Body of pancreas (tissue), 4 donors: ENCODE data around the gene FDX2. TPM values are rescaled to one million over a fixed set of nuclear protein-coding genes. Genes with fewer than 3 reads are reported as not detected.
A peak's percentile ranks its signal among the peaks of the same experiment; 100 is the strongest.

Source experiments
- ATAC-seq: fragments of 150-250 bp; one replicate; pipeline ENCODE4 v1.9.1; 2016
- DNase-seq, 4 donors: peaks; one replicate each; pipeline ENCODE4 v3.0.0-alpha.2; 2019
- H3K27ac ChIP-seq, 4 donors: fragments of 200-600 bp; sonication (generic); 1 replicate in 3 of 4; 2 replicates in 1 of 4; pipeline versions ENCODE4 v1.5.1 to v1.6.1; 2016 to 2019; ENCODE audit warnings: mild to moderate bottlenecking in 1 of 4, mixed read lengths in 1 of 4, moderate library complexity in 1 of 4
- H3K27me3 ChIP-seq, 2 donors: fragments of 200-600 bp; sonication (generic); one replicate each; pipeline ENCODE4 v1.6.0; 2016; ENCODE audit warnings: mild to moderate bottlenecking in 1 of 2
- H3K36me3 ChIP-seq, 2 donors: fragments of 200-600 bp; sonication (generic); replicated peaks in 1 of 2; 2 replicates each; pipeline ENCODE4 v1.5.1; 2016; ENCODE audit warnings: low read depth in 2 of 2; ENCODE audit not compliant: insufficient read depth in 1 of 2
- H3K4me1 ChIP-seq: fragments of 200-600 bp; sonication (generic); one replicate; pipeline ENCODE4 v1.6.0; 2016
- H3K4me3 ChIP-seq, 2 donors: fragments of 200-600 bp; sonication (generic); 1 replicate in 1 of 2; 2 replicates in 1 of 2; pipeline ENCODE4 v1.5.1; 2016 to 2019
- H3K9me3 ChIP-seq, 3 donors: fragments of 200-600 bp; sonication (generic); 1 replicate in 2 of 3; 2 replicates in 1 of 3; pipeline ENCODE4 v1.5.1; 2016
- POLR2A ChIP-seq, 3 donors: fragments of 450-650 bp; IDR thresholded peaks; one replicate each; pipeline ENCODE4 v1.6.1; 2016; ENCODE audit warnings: antibody characterized with exemption in 3 of 3, mild to moderate bottlenecking in 2 of 3
- WGBS, 2 donors: methylation state at CpG; one replicate each; pipeline ENCODE4 v1.1.5; 2017; 5-methylcytosine and 5-hydroxymethylcytosine counted together
- intact Hi-C: fragments of 100-400 bp; cut with DNase I; formaldehyde crosslinking; loops from one replicate; pipeline ENCODE4 v1.15.1; 2023
- total RNA-seq, 2 donors: library from RNA; depleted of rRNA; stranded (reverse); fragments of >200 nt; gene quantifications; one replicate each; pipeline ENCODE4 v1.1.0, GENCODE V29; 2016
- TF ChIP-seq, protein P1 (sequence below), 7 experiments: fragments of 450-650 bp in 4 of 7; fragments of 200-600 bp in 3 of 7; sonication (generic) in 3 of 7; IDR thresholded peaks; one replicate each; pipeline ENCODE4 v1.5.1; 2016 to 2019; ENCODE audit warnings: antibody characterized with exemption in 7 of 7

FDX2 gene
- total RNA-seq, result 10 to 100 TPM; 11.2 to 16.8 TPM

DNA sequence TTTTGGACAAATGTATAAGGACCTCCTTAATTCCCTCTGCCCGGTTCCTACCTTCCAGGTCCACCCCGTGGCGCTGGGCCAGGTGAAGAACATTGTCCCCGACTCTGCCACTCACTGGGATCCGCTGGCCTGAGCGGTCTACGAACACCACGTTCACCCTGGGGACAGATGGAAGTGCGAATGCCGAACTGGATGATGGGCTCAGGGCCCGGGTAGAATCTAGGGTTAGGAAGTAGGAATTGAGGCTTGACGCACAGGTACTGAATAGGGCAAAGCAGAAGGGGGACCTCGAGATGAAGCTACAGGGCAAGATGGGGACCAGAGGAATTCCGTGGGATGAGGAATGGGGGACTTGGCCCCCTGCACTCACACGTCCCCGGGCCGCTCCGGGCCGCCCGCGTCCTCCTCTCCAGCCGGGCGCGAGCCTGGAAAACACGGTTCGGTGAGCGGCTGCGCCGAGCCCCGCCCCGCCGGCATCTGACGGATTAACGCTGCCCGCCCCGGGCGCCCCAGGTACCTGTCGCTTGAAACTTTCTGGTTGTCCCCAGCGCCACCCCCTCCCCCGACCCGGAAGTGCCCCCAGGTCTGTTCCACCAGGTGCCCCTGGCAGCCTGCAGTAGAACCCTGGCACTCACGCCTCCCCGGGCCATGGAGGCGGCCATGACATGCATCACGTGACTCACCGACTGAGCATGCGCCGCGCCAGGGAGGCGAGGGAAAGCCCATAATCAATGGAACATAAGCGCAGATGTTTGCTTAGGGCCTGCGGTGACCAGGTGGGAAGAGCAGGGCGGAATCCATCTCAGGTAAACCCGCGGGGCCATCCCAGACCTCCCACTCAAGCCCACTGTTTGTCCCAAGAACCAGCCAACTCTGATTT lies at the start of gene FDX2:
Gene FDX2 (minus strand): TSS at position 681 of the 880 bp plus-strand sequence. CDS start 19 bp downstream, at position 662.
- peaks cover 16% of the 10 kb centered on the region for H3K4me1 ChIP-seq
- TF ChIP-seq, protein P1, sequence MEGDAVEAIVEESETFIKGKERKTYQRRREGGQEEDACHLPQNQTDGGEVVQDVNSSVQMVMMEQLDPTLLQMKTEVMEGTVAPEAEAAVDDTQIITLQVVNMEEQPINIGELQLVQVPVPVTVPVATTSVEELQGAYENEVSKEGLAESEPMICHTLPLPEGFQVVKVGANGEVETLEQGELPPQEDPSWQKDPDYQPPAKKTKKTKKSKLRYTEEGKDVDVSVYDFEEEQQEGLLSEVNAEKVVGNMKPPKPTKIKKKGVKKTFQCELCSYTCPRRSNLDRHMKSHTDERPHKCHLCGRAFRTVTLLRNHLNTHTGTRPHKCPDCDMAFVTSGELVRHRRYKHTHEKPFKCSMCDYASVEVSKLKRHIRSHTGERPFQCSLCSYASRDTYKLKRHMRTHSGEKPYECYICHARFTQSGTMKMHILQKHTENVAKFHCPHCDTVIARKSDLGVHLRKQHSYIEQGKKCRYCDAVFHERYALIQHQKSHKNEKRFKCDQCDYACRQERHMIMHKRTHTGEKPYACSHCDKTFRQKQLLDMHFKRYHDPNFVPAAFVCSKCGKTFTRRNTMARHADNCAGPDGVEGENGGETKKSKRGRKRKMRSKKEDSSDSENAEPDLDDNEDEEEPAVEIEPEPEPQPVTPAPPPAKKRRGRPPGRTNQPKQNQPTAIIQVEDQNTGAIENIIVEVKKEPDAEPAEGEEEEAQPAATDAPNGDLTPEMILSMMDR (IDR thresholded peaks at IDR 0.05), result peak in 1 of 7 experiments; percentile 6
- TF ChIP-seq POLR2A (IDR thresholded peaks at IDR 0.05), result peak in 2 of 3 donors; percentile 37 to 44
- 0 to 1% methylated on average over 17 to 52 of the region's 55 CpGs for WGBS, 2 donors
- DNase-seq, result peak; percentile 92 to 93 (median 92)
- peaks cover 0 to 8% of the 10 kb centered on the region in 2 donors for H3K36me3 ChIP-seq
- intact Hi-C loops, result no loop called here
- peak; percentile 91 for ATAC-seq
- peak within 1 kb of the TSS; percentile 87 to 90 for H3K4me3 ChIP-seq
- no peaks in the 10 kb centered on the region for H3K27me3 ChIP-seq
- peak within 1 kb of the TSS in 3 of 4 donors; percentile 55 to 68 (median 63) for H3K27ac ChIP-seq
- no peaks in the 10 kb centered on the region for H3K9me3 ChIP-seq

DNA sequence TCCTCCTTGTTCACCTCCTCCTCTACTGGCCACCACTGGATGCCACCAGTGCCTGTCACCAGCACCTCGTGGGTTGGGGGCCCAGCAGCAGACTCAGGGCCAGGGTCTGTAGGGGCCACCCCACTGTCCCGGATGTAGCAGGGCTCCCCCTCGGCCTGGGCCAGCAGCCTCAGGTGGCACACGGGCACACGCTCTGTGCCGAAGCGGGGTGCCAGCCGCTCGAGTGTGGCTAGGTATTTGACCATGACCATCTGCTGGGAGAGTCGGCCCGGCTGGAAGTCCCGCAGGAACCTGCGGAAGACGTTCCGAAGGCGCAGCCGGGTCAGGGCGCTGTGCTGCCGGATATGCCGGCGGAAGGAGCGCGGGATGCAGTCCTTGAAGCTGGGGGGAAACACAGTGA lies 49.7 kb upstream of the FDX2 start:
- Histone ChIP-seq H3K4me3 (no peak overlapping the region), H3K27me3 (no peaks in the 10 kb centered on the region), H3K4me1 (no peaks in the 10 kb centered on the region), H3K27ac (no peak overlapping the region), H3K9me3 (no peaks in the 10 kb centered on the region), H3K36me3 (peaks cover 0 to 34% of the 10 kb centered on the region in 2 donors)
- TF ChIP-seq POLR2A (IDR thresholded peaks at IDR 0.05), result no peak
- TF ChIP-seq, protein P1 (IDR thresholded peaks at IDR 0.05), result no peak
- no peak for ATAC-seq
- no peak for DNase-seq
- 94 to 95% methylated on average over 13 to 15 of the region's 23 CpGs for WGBS, 2 donors
- intact Hi-C loops, result no loop called here

DNA sequence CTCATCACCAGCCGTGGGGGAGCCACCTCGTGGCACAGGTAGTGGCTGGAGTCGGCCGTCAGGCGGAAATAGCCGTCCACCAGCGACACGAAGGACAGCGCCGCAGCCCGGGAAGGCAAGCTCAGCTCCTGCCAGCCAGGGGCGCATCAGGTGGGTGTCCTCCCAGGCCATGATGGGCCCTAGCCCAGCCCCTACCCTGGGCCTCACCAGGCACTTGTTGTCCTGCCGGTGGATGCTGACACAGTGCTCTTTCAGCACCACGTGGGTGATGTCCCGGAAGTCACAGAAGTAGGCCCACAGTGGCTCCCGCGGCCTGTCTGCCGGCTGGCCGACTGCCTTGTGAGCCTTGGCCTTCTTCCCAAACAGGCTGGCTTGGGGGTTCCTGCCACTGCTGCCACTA lies 48.8 kb upstream of the FDX2 start:
- WGBS, 2 donors, result 69 to 94% methylated on average over 10 to 13 of the region's 19 CpGs
- Histone ChIP-seq H3K9me3 (no peaks in the 10 kb centered on the region), H3K27me3 (no peaks in the 10 kb centered on the region), H3K4me3 (no peak overlapping the region), H3K4me1 (no peaks in the 10 kb centered on the region), H3K27ac (no peak overlapping the region), H3K36me3 (peaks cover 0 to 34% of the 10 kb centered on the region in 2 donors)
- intact Hi-C loops, result no loop called here
- no peak for TF ChIP-seq POLR2A (IDR thresholded peaks at IDR 0.05)
- TF ChIP-seq, protein P1 (IDR thresholded peaks at IDR 0.05), result no peak
- no peak for ATAC-seq
- DNase-seq, result no peak

- 92 to 95% methylated on average over 8 to 12 of the region's 12 CpGs for WGBS, 2 donors
- intact Hi-C loops, result no loop called here
- peaks cover 0 to 37% of the 10 kb centered on the region in 2 donors for H3K36me3 ChIP-seq
These were observed 48.0 kb upstream of the FDX2 start for GRCh38 chr19:10363789-10364281.

GRCh38 chr19:10362259-10362658 lies 46.4 kb upstream of the FDX2 start:
- Histone ChIP-seq H3K4me1 (no peaks in the 10 kb centered on the region), H3K27me3 (no peaks in the 10 kb centered on the region), H3K4me3 (no peak overlapping the region), H3K9me3 (no peaks in the 10 kb centered on the region), H3K36me3 (peaks cover 0 to 37% of the 10 kb centered on the region in 2 donors), H3K27ac (no peak overlapping the region)
- ATAC-seq (no peak), DNase-seq (no peak)
- WGBS, 2 donors, result 80 to 95% methylated on average over 1 to 14 of the region's 18 CpGs
- TF ChIP-seq, protein P1 (IDR thresholded peaks at IDR 0.05), result no peak
- TF ChIP-seq POLR2A (IDR thresholded peaks at IDR 0.05), result no peak
- intact Hi-C loops, result no loop called here

More at GRCh38 chr19:10363789-10364281, 48.0 kb upstream of the FDX2 start:
- Histone ChIP-seq H3K9me3 (no peaks in the 10 kb centered on the region), H3K27me3 (no peaks in the 10 kb centered on the region), H3K27ac (no peak overlapping the region), H3K4me3 (no peak overlapping the region), H3K4me1 (no peaks in the 10 kb centered on the region)
- ATAC-seq (no peak), DNase-seq (no peak)
- TF ChIP-seq POLR2A (IDR thresholded peaks at IDR 0.05), result no peak
